ENCODE results near the gene CHRNB2.

The CHRNB2 gene

GRCh38 chr1:154559466-154560044 is 8.0 kb upstream of the CHRNB2 start (continued):
- TF ChIP-seq ZNF513 (tag by site-specific recombination; IDR thresholded peaks at IDR 0.05) (no peak), YY2 (tag by site-specific recombination; IDR thresholded peaks at IDR 0.05) (peak; percentile 50; the same call in 1 of the 2 replicates), YY1 (tag by site-specific recombination; IDR thresholded peaks at IDR 0.05) (0 out of 2 replicates have a peak, but pooled peaks have one; percentile 1), IKZF3 (tag by site-specific recombination; IDR thresholded peaks at IDR 0.05) (0 out of 2 replicates have a peak, but pooled peaks have one; percentile 54), MYNN (tag by site-specific recombination; IDR thresholded peaks at IDR 0.05; ENCODE audit: borderline replicate concordance) (no peak), KLF17 (tag by site-specific recombination; IDR thresholded peaks at IDR 0.05) (no peak), ZNF2 (tag by site-specific recombination; IDR thresholded peaks at IDR 0.05) (0 out of 2 replicates have a peak, but pooled peaks have one; percentile 21), ZNF654 (tag by site-specific recombination; IDR thresholded peaks at IDR 0.05; ENCODE audit: low read depth) (peak; percentile 97), ZNF140 (tag by site-specific recombination; IDR thresholded peaks at IDR 0.05) (no peak), ZNF37A (tag by site-specific recombination; IDR thresholded peaks at IDR 0.05) (no peak)

- H3K36me3 ChIP-seq (ENCODE audit: control insufficient read depth in 2 of 2, insufficient read depth in 1 of 2, low read length in 2 of 2) = no peaks in the 10 kb centered on the region
- H3K4me3 ChIP-seq (ENCODE audit: low read depth, low read length) = no peak overlapping the region
- ChIA-PET POLR2A (no interaction called here), CTCF (interaction anchor here (0.7 to 1.0 kb wide), 2 partner anchors 496 to 519 kb away, joined by 3 read pairs; no protein-coding TSS in a partner anchor)
- TF ChIP-seq ZNF121 (tag by site-specific recombination; IDR thresholded peaks at IDR 0.05) = 0 out of 2 replicates have a peak, but pooled peaks have one; percentile 35
- TF ChIP-seq ZNF26 (tag by site-specific recombination; IDR thresholded peaks at IDR 0.05) = no peak
- no peaks in the 10 kb centered on the region for H3K4me1 ChIP-seq (ENCODE audit: control insufficient read depth, insufficient read depth, low read length)
- H3K9me3 ChIP-seq (ENCODE audit: control insufficient read depth, insufficient read depth, low read depth, low read length) = no peaks in the 10 kb centered on the region
- no peak overlapping the region for H3K27ac ChIP-seq (ENCODE audit: extremely low read depth, low read depth, low read length)
Measured at GRCh38 chr1:154565876-154566275, 1.7 kb upstream of the CHRNB2 start.

- ChIA-PET CTCF (interaction anchor here (0.6 to 1.9 kb wide), 5 partner anchors 9 to 372 kb away, joined by 3 to 7 read pairs (median 3); no protein-coding TSS in a partner anchor), POLR2A (interaction anchor here (1.1 kb wide), 2 partner anchors 9 to 10 kb away, joined by 3 read pairs; partner anchors contain the start of gene UBE2Q1)
- TF ChIP-seq GLIS1 (tag by site-specific recombination; IDR thresholded peaks at IDR 0.05) = peak; percentile 53
- peak; percentile 38 for TF ChIP-seq ZBTB26 (tag by site-specific recombination; optimal IDR thresholded peaks at IDR 0.05)
- peak; percentile 40; the same call in 1 of the 2 replicates for TF ChIP-seq GLIS2 (tag by site-specific recombination; IDR thresholded peaks at IDR 0.05)
- TF ChIP-seq ZNF544 (tag by site-specific recombination; IDR thresholded peaks at IDR 0.05) = no peak
- peak; percentile 71; the same call in 1 of the 2 replicates for TF ChIP-seq ZNF223 (tag by site-specific recombination; IDR thresholded peaks at IDR 0.05)
- TF ChIP-seq ZFHX2 (tag by site-specific recombination; conservative IDR thresholded peaks at IDR 0.05) = no peak
- no peak for TF ChIP-seq ZFP3 (tag by site-specific recombination; IDR thresholded peaks at IDR 0.05; ENCODE audit: low read depth)
- H3K36me3 ChIP-seq (ENCODE audit: control insufficient read depth in 2 of 2, insufficient read depth in 1 of 2, low read length in 2 of 2) = no peaks in the 10 kb centered on the region
- no peaks in the 10 kb centered on the region for H3K4me1 ChIP-seq (ENCODE audit: control insufficient read depth, insufficient read depth, low read length)
- H3K4me3 ChIP-seq (ENCODE audit: low read depth, low read length) = no peak overlapping the region; the same call in 1 of the 2 replicates
- no peak overlapping the region for H3K27ac ChIP-seq (ENCODE audit: extremely low read depth, low read depth, low read length)
- H3K9me3 ChIP-seq (ENCODE audit: control insufficient read depth, insufficient read depth, low read depth, low read length) = no peaks in the 10 kb centered on the region
Measured at GRCh38 chr1:154568157-154568815, 708 bp downstream of the CHRNB2 start.

All from HEK293 (cell line).